HepG2 (cell line): ENCODE measurements around the gene TRIM27. TPM values are rescaled to one million over a fixed set of nuclear protein-coding genes. Genes with fewer than 3 reads are reported as not detected.

ENCODE experiments used
- ASH2L ChIP-seq: fragments of 300-600, 200-600 bp; sonication (generic); IDR thresholded peaks from 2 replicates; pipeline ENCODE4 v1.7.0; 2017; ENCODE audit warnings: low read depth, mild to moderate bottlenecking, moderate library complexity, mixed read lengths, low read length; ENCODE audit not compliant: insufficient read length
- ATAD3A ChIP-seq: sonication (generic); formaldehyde crosslinking; IDR thresholded peaks from 2 replicates; pipeline ENCODE4 v1.4.0; 2020; ENCODE audit warnings: missing genetic modification reagents
- BORCS8-MEF2B ChIP-seq: sonication (generic); formaldehyde crosslinking; IDR thresholded peaks from 2 replicates; pipeline ENCODE4 v1.8.0; 2022; ENCODE audit warnings: mild to moderate bottlenecking, missing genetic modification reagents
- DPF2 ChIP-seq: sonication (generic); formaldehyde crosslinking; IDR thresholded peaks from 2 replicates; pipeline ENCODE4 v1.4.0; 2020; ENCODE audit warnings: mild to moderate bottlenecking, low read depth, missing genetic modification reagents, borderline replicate concordance
- EEA1 ChIP-seq: sonication (generic); formaldehyde crosslinking; IDR thresholded peaks from 2 replicates; pipeline ENCODE4 v1.5.1; 2020; ENCODE audit warnings: mild to moderate bottlenecking, missing genetic modification reagents, borderline replicate concordance
- HNF4A ChIP-seq: sonication (generic); formaldehyde crosslinking; IDR thresholded peaks from 2 replicates; pipeline ENCODE4 v1.4.0; 2020; ENCODE audit warnings: missing genetic modification reagents
- ISX ChIP-seq: sonication (generic); formaldehyde crosslinking; conservative IDR thresholded peaks from 2 replicates; pipeline ENCODE4 v1.5.0; 2020; ENCODE audit warnings: missing genetic modification reagents
- LCORL ChIP-seq, 2 experiments: fragments of 450-650 bp in 1 of 2; sonication (generic) in 1 of 2; formaldehyde crosslinking in 1 of 2; IDR thresholded peaks; 2 replicates each; pipeline versions ENCODE4 v1.5.0 to v1.6.1; 2017 to 2020; ENCODE audit warnings: antibody characterized with exemption in 1 of 2, missing genetic modification reagents in 1 of 2
- MIXL1 ChIP-seq: IDR thresholded peaks from 2 replicates; pipeline ENCODE4 v1.6.1; 2016
- PHB2 ChIP-seq: fragments of 450-650 bp; IDR thresholded peaks from 2 replicates; pipeline ENCODE4 v1.6.1; 2018; ENCODE audit not compliant: partially characterized antibody
- SMAD9 ChIP-seq: sonication (generic); formaldehyde crosslinking; IDR thresholded peaks from 2 replicates; pipeline ENCODE4 v1.5.1; 2020; ENCODE audit warnings: mild to moderate bottlenecking, missing genetic modification reagents
- U2AF2 ChIP-seq: fragments of 200-400 bp; formaldehyde crosslinking; IDR thresholded peaks from 2 replicates; pipeline ENCODE4 v1.6.1; 2017; ENCODE audit warnings: low read depth, mild to moderate bottlenecking, low read length
- ZFP90 ChIP-seq: sonication (generic); formaldehyde crosslinking; IDR thresholded peaks from 2 replicates; pipeline ENCODE4 v1.8.0; 2022; ENCODE audit warnings: missing genetic modification reagents, mild to moderate bottlenecking, inconsistent platforms, borderline replicate concordance
- ZMYM4 ChIP-seq: sonication (generic); formaldehyde crosslinking; IDR thresholded peaks from 2 replicates; pipeline ENCODE4 v1.8.1; 2023; ENCODE audit warnings: mild to moderate bottlenecking, missing genetic modification reagents
- ZNF207 ChIP-seq: fragments of 450-650 bp; IDR thresholded peaks from 2 replicates; pipeline ENCODE4 v1.6.1; 2016; ENCODE audit warnings: antibody characterized with exemption, borderline replicate concordance
- ZNF768 ChIP-seq: sonication (generic); formaldehyde crosslinking; IDR thresholded peaks from 2 replicates; pipeline ENCODE4 v1.4.0; 2020; ENCODE audit warnings: missing genetic modification reagents
- ZNF780A ChIP-seq: sonication (generic); formaldehyde crosslinking; IDR thresholded peaks from 2 replicates; pipeline ENCODE4 v1.8.0; 2022; ENCODE audit warnings: mild to moderate bottlenecking, missing genetic modification reagents, moderate library complexity
- polyA plus RNA-seq, 8 experiments: library from polyadenylated mRNA; depleted of rRNA in 3 of 8; stranded (reverse) in 7 of 8; unstranded in 1 of 8; fragments of >200 nt; fragmentation: Illumina TruSeq in 4 of 8; extraction: Trizol in 4 of 8; gene quantifications; 2 replicates each; pipeline versions ENCODE4 v1.2.1 to v1.2.3, GENCODE V29; 2011 to 2016; ENCODE audit warnings: low read depth in 4 of 8, missing spikeins in 1 of 8, mixed read lengths in 1 of 8; ENCODE audit not compliant: insufficient read depth in 1 of 8
- total RNA-seq, 5 experiments: library from RNA; depleted of rRNA; stranded (reverse); fragments of >200 nt; fragmentation: Illumina TruSeq; extraction: Trizol; gene quantifications; 2 replicates each; pipeline ENCODE4 v1.2.3, GENCODE V29; 2016; ENCODE audit warnings: low read depth in 1 of 5
- TF ChIP-seq, protein P1 (sequence below), 2 experiments: fragments of 450-650 bp in 1 of 2; sonication (generic) in 1 of 2; formaldehyde crosslinking in 1 of 2; IDR thresholded peaks; 2 replicates each; pipeline versions ENCODE4 v1.6.1 to v1.8.0; 2016 to 2022; ENCODE audit warnings: antibody characterized with exemption in 1 of 2, mild to moderate bottlenecking in 1 of 2, missing genetic modification reagents in 1 of 2
- TF ChIP-seq, protein P2 (sequence below): sonication (generic); formaldehyde crosslinking; IDR thresholded peaks from 2 replicates; pipeline ENCODE4 v1.4.0; 2020; ENCODE audit warnings: missing genetic modification reagents

TRIM27 gene
- total and polyA plus RNA-seq, 2 of the 13 experiments (the other 11 are each of a cell fraction or from before 2014, with no cell fraction given) = 88.6 to 112 TPM

DNA sequence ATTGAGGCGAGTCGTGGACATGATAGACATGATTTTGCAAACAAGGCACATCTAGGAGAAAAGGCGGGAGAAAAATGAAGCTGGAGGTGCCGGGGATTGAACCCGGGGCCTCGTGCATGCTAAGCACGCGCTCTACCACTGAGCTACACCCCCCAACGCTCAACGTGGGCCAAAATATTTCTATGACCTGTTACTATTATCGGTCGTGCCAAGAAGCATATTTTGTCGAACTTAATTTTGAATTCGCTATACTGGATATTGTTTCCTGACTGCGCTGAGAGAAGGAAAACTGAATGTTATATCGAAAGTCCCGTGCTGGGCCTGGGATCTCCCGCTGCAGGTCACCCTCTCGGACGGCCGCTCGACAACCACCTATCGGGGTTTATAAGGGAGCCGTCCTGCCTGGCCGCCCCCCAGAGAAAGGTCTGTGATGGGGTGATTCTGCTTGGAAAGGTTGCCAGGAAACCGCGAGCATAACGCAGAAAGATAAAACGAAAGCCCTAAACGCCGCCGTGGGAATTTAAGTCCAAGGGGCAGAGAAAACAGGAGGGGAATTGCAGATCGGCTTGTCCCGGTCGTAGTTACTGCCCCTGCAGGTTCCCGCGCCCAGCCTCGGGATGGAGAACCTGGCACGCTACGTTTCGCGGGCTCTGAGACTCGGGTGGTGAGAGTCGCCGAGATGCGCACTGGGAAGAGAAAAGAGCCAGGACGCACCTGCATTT lies 60.0 kb downstream of the TRIM27 start (continued):
- TF ChIP-seq, protein P1, sequence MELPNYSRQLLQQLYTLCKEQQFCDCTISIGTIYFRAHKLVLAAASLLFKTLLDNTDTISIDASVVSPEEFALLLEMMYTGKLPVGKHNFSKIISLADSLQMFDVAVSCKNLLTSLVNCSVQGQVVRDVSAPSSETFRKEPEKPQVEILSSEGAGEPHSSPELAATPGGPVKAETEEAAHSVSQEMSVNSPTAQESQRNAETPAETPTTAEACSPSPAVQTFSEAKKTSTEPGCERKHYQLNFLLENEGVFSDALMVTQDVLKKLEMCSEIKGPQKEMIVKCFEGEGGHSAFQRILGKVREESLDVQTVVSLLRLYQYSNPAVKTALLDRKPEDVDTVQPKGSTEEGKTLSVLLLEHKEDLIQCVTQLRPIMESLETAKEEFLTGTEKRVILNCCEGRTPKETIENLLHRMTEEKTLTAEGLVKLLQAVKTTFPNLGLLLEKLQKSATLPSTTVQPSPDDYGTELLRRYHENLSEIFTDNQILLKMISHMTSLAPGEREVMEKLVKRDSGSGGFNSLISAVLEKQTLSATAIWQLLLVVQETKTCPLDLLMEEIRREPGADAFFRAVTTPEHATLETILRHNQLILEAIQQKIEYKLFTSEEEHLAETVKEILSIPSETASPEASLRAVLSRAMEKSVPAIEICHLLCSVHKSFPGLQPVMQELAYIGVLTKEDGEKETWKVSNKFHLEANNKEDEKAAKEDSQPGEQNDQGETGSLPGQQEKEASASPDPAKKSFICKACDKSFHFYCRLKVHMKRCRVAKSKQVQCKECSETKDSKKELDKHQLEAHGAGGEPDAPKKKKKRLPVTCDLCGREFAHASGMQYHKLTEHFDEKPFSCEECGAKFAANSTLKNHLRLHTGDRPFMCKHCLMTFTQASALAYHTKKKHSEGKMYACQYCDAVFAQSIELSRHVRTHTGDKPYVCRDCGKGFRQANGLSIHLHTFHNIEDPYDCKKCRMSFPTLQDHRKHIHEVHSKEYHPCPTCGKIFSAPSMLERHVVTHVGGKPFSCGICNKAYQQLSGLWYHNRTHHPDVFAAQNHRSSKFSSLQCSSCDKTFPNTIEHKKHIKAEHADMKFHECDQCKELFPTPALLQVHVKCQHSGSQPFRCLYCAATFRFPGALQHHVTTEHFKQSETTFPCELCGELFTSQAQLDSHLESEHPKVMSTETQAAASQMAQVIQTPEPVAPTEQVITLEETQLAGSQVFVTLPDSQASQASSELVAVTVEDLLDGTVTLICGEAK (IDR thresholded peaks at IDR 0.05) = no peak
- TF ChIP-seq, protein P1 (CRISPR knock-in tag; IDR thresholded peaks at IDR 0.05) = peak; percentile 76
- TF ChIP-seq MIXL1 (0 out of 2 replicates have a peak, but pooled peaks have one; percentile 45), PHB2 (no peak), HNF4A (CRISPR knock-in tag) (no peak), ASH2L (peak; percentile 98), ATAD3A (CRISPR knock-in tag) (no peak), ZNF780A (CRISPR knock-in tag) (0 out of 2 replicates have a peak, but pooled peaks have one; percentile 75), ZNF207 (no peak), ISX (CRISPR knock-in tag) (peak; percentile 90; the same call in 1 of the 2 replicates), ZMYM4 (peak; percentile 84), LCORL (IDR thresholded peaks at IDR 0.05) (no peak), LCORL (CRISPR knock-in tag; IDR thresholded peaks at IDR 0.05) (0 out of 2 replicates have a peak, but pooled peaks have one; percentile 12), DPF2 (CRISPR knock-in tag) (no peak), EEA1 (CRISPR knock-in tag) (peak; percentile 90; the same call in 1 of the 2 replicates), SMAD9 (CRISPR knock-in tag) (peak; percentile 92), U2AF2 (no peak), BORCS8-MEF2B (CRISPR knock-in tag) (peak; percentile 97), ZNF768 (CRISPR knock-in tag) (peak; percentile 55; the same call in 1 of the 2 replicates), ZFP90 (CRISPR knock-in tag) (peak; percentile 80)
- TF ChIP-seq, protein P2, sequence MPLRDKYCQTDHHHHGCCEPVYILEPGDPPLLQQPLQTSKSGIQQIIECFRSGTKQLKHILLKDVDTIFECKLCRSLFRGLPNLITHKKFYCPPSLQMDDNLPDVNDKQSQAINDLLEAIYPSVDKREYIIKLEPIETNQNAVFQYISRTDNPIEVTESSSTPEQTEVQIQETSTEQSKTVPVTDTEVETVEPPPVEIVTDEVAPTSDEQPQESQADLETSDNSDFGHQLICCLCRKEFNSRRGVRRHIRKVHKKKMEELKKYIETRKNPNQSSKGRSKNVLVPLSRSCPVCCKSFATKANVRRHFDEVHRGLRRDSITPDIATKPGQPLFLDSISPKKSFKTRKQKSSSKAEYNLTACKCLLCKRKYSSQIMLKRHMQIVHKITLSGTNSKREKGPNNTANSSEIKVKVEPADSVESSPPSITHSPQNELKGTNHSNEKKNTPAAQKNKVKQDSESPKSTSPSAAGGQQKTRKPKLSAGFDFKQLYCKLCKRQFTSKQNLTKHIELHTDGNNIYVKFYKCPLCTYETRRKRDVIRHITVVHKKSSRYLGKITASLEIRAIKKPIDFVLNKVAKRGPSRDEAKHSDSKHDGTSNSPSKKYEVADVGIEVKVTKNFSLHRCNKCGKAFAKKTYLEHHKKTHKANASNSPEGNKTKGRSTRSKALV (CRISPR knock-in tag) = peak; percentile 58; the same call in 1 of the 2 replicates
